D341Med (cell line): Measurements from ENCODE around the gene SH3RF3.
"Not testable (repeated sequence)": the region's sequence is repeated elsewhere in the genome, so short reads cannot be mapped to it uniquely, and the experiment has no call there.

Source experiments
- DNase-seq: peaks from one replicate; pipeline ENCODE4 v3.0.0; 2012; ENCODE audit warnings: low spot score

SH3RF3 gene

GRCh38 chr2:109118321-109118720, 10.7 kb upstream of the SH3RF3 start:
- DNase-seq: no peak

DNA sequence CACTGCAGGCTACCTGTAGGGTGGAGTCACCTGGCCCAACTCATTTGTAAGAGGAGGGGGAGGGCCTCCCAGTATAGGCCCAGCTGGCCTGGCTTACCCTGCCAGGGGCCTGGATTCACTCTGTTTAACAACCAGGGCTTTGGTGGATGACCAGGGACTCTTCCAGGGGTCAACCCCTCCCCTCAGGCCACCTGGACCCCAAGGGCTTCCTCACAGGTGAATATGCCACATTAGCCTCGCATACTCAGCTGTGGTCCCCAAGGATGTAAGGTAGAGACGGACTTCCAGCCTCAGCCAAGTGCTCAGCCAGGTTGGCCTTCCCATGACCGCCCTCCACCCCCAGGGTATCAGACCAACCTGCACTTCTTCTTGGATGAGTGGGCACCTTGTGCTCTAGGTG, 8.8 kb upstream of the SH3RF3 start:
- DNase-seq: no peak

GRCh38 chr2:109120686-109121085, 8.3 kb upstream of the SH3RF3 start:
- DNase-seq: not testable (repeated sequence)

- DNase-seq: no peak
Measured at GRCh38 chr2:109123586-109124201, 5.3 kb upstream of the SH3RF3 start.

GRCh38 chr2:109124982-109125592, 3.9 kb upstream of the SH3RF3 start:
- no peak for DNase-seq

GRCh38 chr2:109125593-109126500, 3.2 kb upstream of the SH3RF3 start:
- DNase-seq: no peak

DNA sequence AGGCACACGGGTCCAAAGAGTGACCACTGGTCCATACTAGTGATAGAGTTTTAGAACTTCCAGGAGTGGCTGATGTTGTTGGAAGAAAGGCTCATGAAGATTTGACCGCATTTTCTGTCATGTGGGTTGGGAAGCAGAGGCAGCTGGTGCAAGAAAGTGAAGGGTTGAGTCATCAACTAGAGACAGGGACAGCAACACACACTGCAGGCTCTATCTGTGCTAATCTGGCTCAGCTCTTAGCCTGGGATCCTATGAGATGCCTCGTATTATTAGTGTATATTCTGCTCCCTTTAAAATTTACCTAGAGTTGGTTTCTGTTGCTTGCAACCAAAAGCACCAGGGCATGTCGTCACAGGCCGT, 2.5 kb upstream of the SH3RF3 start:
- DNase-seq: no peak

DNA sequence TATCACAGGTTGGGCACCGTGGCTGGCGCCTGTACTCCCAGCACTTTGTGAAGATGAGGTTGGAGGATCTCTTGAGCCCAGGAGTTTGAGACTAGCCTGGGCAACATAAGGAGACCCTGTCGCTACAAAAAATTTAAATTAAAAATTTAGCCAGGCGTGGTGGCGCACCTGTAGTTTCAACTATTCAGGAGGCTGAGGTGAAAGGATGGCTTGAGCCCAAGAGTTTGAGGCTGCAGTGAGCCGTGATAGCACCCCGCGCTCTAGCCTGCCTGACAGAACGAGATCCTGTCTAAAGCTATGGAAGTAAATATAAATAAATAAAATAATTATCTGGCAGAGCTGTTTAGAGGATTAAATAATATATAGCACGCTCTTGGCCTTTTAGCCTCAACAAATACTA, 1.4 kb upstream of the SH3RF3 start:
- DNase-seq: no peak

DNA sequence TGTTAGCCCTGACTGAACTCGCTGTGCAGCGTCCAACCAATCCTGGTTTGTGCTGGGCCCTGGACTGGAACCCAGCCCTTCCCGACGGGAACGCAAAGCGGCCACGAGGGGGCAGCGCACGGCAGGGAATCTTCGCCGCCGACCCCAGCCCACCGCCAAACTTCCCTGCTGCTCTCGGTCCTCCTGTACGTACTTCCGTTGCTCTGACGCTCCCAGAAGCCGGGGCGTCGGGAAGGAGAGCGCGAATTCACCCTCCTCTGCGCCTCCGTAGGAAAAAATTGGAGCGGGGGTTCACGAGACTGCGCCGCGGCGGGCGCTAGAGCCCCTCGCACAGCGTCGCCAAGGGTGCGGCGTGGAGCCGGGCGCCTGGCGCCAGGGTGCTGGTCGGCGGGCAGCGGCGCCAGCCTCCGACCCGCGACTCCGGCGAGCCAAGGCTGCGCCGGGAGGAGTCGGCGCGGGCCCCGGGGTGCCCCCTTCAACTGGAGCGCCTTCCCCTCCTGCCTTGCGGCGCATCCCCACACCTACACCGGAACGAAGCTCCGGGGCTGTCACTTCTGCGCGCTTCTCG, 873 bp upstream of the SH3RF3 start:
- peak; percentile 92 for DNase-seq

DNA sequence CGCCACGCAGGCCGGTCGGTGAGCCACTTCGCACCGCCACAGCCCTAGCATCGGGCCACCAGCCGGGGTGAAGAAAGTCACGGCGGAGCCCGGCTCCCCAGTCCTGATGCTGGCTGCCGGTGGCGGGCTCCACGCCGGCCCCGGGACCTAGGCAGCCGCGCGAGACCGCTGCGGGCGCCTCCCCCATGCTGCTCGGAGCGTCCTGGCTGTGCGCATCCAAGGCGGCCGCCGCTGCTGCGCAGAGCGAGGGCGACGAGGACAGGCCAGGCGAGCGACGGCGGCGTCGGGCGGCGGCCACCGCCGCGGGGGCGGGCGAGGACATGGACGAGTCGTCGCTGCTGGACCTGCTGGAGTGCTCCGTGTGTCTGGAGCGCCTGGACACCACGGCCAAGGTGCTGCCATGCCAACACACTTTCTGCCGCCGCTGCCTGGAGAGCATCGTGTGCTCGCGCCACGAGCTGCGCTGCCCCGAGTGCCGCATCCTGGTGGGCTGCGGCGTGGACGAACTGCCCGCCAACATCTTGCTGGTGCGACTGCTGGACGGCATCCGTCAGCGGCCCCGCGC, 433 bp downstream of the SH3RF3 start:
- DNase-seq: peak; percentile 77

- no peak for DNase-seq
Measured at GRCh38 chr2:109129921-109130722, 1.1 kb downstream of the SH3RF3 start.

GRCh38 chr2:109130723-109130995, 1.7 kb downstream of the SH3RF3 start:
- DNase-seq: no peak

DNA sequence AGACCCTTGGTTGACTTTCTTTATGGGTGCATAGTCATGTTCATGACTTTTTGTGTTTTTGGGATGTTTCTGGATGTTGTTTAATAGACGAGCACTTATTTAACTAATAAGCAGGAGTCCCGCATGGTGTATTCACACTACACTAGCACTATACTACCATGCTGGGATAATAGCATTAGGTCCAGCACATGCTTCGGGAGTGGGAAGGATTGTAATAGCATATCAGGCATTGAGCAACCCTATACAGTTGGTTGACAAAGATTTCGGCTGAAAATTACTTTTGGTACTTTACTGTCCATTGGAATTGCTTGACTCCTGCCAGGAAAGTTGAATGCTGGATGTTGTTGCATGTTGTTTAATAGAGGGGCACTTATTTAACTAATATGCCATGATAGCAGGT, 2.8 kb downstream of the SH3RF3 start:
- no peak for DNase-seq

DNA sequence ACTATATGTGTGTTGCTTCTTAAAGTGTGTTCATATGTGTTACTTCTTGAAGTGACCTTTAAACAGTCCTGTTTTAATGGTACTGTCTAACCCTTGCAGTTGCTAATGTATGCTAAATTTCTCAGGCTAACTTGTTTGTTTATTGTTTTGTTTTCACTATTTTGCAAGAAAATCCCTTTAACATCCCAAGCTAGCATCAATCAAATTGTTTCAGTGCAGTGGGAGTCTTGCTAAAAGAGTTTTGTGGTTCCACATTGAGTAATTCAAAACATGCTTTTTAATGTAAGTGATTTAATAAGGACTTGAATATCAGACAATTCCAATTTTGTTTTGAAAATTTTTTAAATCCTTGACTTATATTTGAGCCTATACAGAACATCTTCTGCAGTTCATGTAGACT, 3.6 kb downstream of the SH3RF3 start:
- DNase-seq: no peak

DNA sequence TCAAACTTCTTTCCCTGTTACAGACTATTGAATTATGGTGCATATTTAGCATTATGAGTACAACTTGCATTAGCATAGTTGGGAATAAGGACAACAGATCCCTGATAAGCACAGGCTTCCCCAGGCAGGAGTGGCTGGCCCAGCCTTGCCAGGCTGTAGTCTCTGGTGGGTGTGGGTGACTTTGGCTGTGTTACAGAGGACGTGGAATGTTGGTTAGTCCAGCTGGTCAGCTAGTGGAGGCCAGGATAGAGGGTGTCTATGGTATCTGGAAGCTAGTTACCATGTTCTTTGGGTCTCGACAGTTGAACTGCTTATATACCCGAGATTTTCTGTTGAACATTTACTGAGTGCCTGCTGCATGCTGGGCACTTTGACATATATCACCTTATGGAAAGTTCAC, 4.7 kb downstream of the SH3RF3 start:
- no peak for DNase-seq

GRCh38 chr2:109134741-109135358, 5.8 kb downstream of the SH3RF3 start:
- no peak for DNase-seq

- DNase-seq: peak; percentile 76
Measured at GRCh38 chr2:109135359-109136197, 6.6 kb downstream of the SH3RF3 start.

GRCh38 chr2:109136542-109136941, 7.5 kb downstream of the SH3RF3 start:
- DNase-seq: no peak

DNA sequence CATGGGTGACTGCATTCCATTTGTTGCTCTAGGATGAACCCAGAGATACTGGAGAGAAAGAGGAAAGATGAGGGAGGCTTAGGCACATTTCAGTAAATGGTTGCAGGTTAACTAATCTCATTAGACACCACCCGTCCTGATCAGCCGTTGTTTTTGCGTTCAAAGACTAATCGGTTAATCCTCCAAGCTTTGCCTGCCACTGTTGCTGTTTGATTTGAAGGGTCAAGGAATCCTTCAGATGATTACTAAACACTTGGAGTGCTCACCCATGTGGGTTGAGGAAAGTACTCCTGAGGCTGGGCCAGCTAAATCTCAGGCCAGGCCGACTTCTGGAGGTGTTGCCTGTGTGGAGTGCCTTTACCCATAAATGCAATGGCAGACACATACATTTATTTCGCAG, 8.6 kb downstream of the SH3RF3 start:
- DNase-seq: peak; percentile 43

- no peak for DNase-seq
Measured at GRCh38 chr2:109138449-109138848, 9.4 kb downstream of the SH3RF3 start.

GRCh38 chr2:109139002-109139401, 10.0 kb downstream of the SH3RF3 start:
- no peak for DNase-seq
